GM23338 (cell line): ENCODE data around the gene UBL3. TPM values are rescaled to one million over a fixed set of nuclear protein-coding genes. Genes with fewer than 3 reads are reported as not detected.

Experiments used
- ATAC-seq: fragments of 200-7000 bp; cut with Tn5 transposase; 3 replicates; pipeline ENCODE4 v1.9.1; 2020
- DNase-seq: peaks from one replicate; pipeline ENCODE4 v3.0.0-alpha.2; 2015; ENCODE audit warnings: low spot score
- H2AFZ ChIP-seq: fragments of 200-600 bp; sonication (generic); 2 replicates; pipeline ENCODE4 v1.8.0; 2016; ENCODE audit warnings: antibody characterized with exemption, mild to moderate bottlenecking, moderate library complexity
- H3F3A ChIP-seq: fragments of 200-600 bp; sonication (generic); replicated peaks from 2 replicates; pipeline ENCODE4 v1.8.0; 2017; ENCODE audit warnings: antibody characterized with exemption, mixed run types, low read depth
- H3K27ac ChIP-seq: fragments of 200-600 bp; sonication (generic); 2 replicates; pipeline ENCODE4 v1.6.1; 2016; ENCODE audit warnings: low read depth
- H3K27me3 ChIP-seq: fragments of 200-600 bp; sonication (generic); 2 replicates; pipeline ENCODE4 v1.8.0; 2016; ENCODE audit warnings: mild to moderate bottlenecking, mixed run types, moderate library complexity; ENCODE audit not compliant: insufficient read depth
- H3K36me3 ChIP-seq: fragments of 200-600 bp; sonication (generic); 2 replicates; pipeline ENCODE4 v1.8.0; 2016; ENCODE audit warnings: mild to moderate bottlenecking; ENCODE audit not compliant: insufficient read depth
- H3K4me1 ChIP-seq: fragments of 200-600 bp; sonication (generic); 2 replicates; pipeline ENCODE4 v1.8.0; 2016; ENCODE audit warnings: mild to moderate bottlenecking, moderate library complexity; ENCODE audit not compliant: insufficient read depth
- H3K4me2 ChIP-seq: fragments of 200-600 bp; sonication (generic); 2 replicates; pipeline ENCODE4 v1.7.1; 2017; ENCODE audit warnings: mixed run types
- H3K4me3 ChIP-seq: fragments of 200-600 bp; sonication (generic); 2 replicates; pipeline ENCODE4 v1.6.1; 2016; ENCODE audit warnings: mixed run types
- H3K79me2 ChIP-seq: fragments of 200-600 bp; sonication (generic); replicated peaks from 2 replicates; pipeline ENCODE4 v1.8.0; 2017; ENCODE audit warnings: mild to moderate bottlenecking; ENCODE audit not compliant: insufficient read depth
- H3K9me2 ChIP-seq: fragments of 200-600 bp; sonication (generic); 2 replicates; pipeline ENCODE4 v1.8.0; 2017; ENCODE audit not compliant: insufficient read depth
- H4K20me1 ChIP-seq: fragments of 200-600 bp; sonication (generic); replicated peaks from 2 replicates; pipeline ENCODE4 v1.8.0; 2017; ENCODE audit warnings: mild to moderate bottlenecking; ENCODE audit not compliant: insufficient read depth
- H3K27ac Mint-ChIP-seq: 2 replicates; pipeline ENCODE4 v1.8.0; 2020; ENCODE audit warnings: inconsistent platforms, mild to moderate bottlenecking, moderate library complexity, mixed read lengths
- H3K27me3 Mint-ChIP-seq: 3 replicates; pipeline ENCODE4 v1.8.0; 2022; ENCODE audit warnings: low read depth, mild to moderate bottlenecking, moderate library complexity, mixed read lengths, inconsistent platforms; ENCODE audit not compliant: insufficient read depth, poor library complexity
- H3K36me3 Mint-ChIP-seq: 3 replicates; pipeline ENCODE4 v1.8.0; 2021; ENCODE audit warnings: low read depth, mild to moderate bottlenecking, inconsistent platforms, moderate library complexity, mixed read lengths
- H3K4me1 Mint-ChIP-seq: 3 replicates; pipeline ENCODE4 v1.8.0; 2020; ENCODE audit warnings: mild to moderate bottlenecking, inconsistent platforms, mixed read lengths
- H3K4me3 Mint-ChIP-seq: 3 replicates; pipeline ENCODE4 v1.8.0; 2021; ENCODE audit warnings: moderate library complexity, mild to moderate bottlenecking, inconsistent platforms, mixed read lengths
- H3K9me3 Mint-ChIP-seq: 3 replicates; pipeline ENCODE4 v1.8.0; 2020; ENCODE audit warnings: moderate library complexity, mild to moderate bottlenecking, inconsistent platforms, mixed read lengths
- CREB1 ChIP-seq: fragments of 250-450 bp; sonication (Bioruptor Pico); IDR thresholded peaks from 2 replicates; pipeline ENCODE4 v1.5.0; 2020; ENCODE audit warnings: low read depth, mild to moderate bottlenecking, moderate library complexity
- EZH2 ChIP-seq: fragments of 200-600 bp; sonication (generic); IDR thresholded peaks from one replicate; pipeline ENCODE4 v1.8.0; 2017; ENCODE audit warnings: antibody characterized with exemption, mild to moderate bottlenecking, low read depth; ENCODE audit not compliant: unreplicated experiment
- EZH2phosphoT487 ChIP-seq: fragments of 200-600 bp; sonication (generic); IDR thresholded peaks from one replicate; pipeline ENCODE4 v1.8.1; 2018; ENCODE audit warnings: antibody characterized with exemption; ENCODE audit not compliant: unreplicated experiment
- JUNB ChIP-seq: IDR thresholded peaks from one replicate; pipeline ENCODE4 v1.6.1; 2016; ENCODE audit warnings: antibody characterized with exemption; ENCODE audit not compliant: unreplicated experiment
- NANOG ChIP-seq: IDR thresholded peaks from 2 replicates; pipeline ENCODE4 v1.6.1; 2016; ENCODE audit warnings: antibody characterized with exemption, borderline replicate concordance
- POLR2AphosphoS5 ChIP-seq: IDR thresholded peaks from 2 replicates; pipeline ENCODE4 v1.6.1; 2016; ENCODE audit warnings: antibody characterized with exemption, low read depth
- STAT1 ChIP-seq: IDR thresholded peaks from one replicate; pipeline ENCODE4 v1.6.1; 2016; ENCODE audit warnings: antibody characterized with exemption; ENCODE audit not compliant: unreplicated experiment
- ZNF114 ChIP-seq: fragments of 250-450 bp; sonication (Bioruptor Pico); IDR thresholded peaks from 2 replicates; pipeline ENCODE4 v1.5.0; 2020; ENCODE audit warnings: mild to moderate bottlenecking, moderate library complexity
- polyA plus RNA-seq: library from polyadenylated mRNA; unstranded; fragments of >200 nt; fragmentation: Nextera tagmentation; extraction: Ambion mirVana; gene quantifications from 2 replicates; pipeline ENCODE4 v1.2.1, GENCODE V29; 2016
- total RNA-seq: library from RNA; depleted of rRNA; stranded (reverse); fragments of >200 nt; shearing (Covaris generic); gene quantifications from 2 replicates; pipeline ENCODE4 v1.2.3, GENCODE V29; 2014
- TF ChIP-seq, protein P1 (sequence below): IDR thresholded peaks from 2 replicates; pipeline ENCODE4 v1.6.1; 2016; ENCODE audit warnings: antibody characterized with exemption
- TF ChIP-seq, protein P2 (sequence below), 2 experiments: fragments of 200-600 bp in 1 of 2; sonication (generic) in 1 of 2; conservative IDR thresholded peaks; 2 replicates each; pipeline versions ENCODE4 v1.5.1 to v1.6.1; 2016 to 2017; ENCODE audit warnings: antibody characterized with exemption in 2 of 2, low read depth in 2 of 2, mild to moderate bottlenecking in 2 of 2, moderate library complexity in 1 of 2
- TF ChIP-seq, protein P3 (sequence below): IDR thresholded peaks from one replicate; pipeline ENCODE4 v1.6.1; 2018; ENCODE audit warnings: antibody characterized with exemption; ENCODE audit not compliant: unreplicated experiment

Gene UBL3
- total and polyA plus RNA-seq, 2 experiments from 2014 or later, result 9.7 to 21.1 TPM

DNA sequence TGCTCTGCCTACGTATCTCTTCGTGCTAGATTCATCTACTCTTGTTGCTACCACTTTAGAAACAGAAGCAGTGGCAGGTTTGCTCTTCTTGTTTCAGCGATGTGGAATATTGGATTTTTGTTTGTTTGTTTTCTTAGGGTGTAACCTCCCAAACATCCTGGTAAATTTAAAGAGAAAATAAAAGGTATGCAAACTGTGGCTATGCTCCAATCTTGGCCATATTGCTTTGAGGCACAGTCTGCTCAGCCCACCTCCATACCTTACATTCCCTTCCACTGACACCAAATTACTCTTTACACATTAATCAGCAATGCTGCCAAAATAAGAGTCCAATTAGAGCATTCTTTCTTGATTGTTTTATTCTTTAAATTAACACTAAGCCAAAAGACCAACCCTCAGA lies 25.2 kb upstream of the UBL3 start:
- Histone ChIP-seq H3K4me3 (no peak overlapping the region), H3K9me2 (no peaks in the 10 kb centered on the region), H3F3A (no peaks in the 10 kb centered on the region), H3K36me3 (no peaks in the 10 kb centered on the region), H3K79me2 (no peaks in the 10 kb centered on the region), H3K27me3 (no peaks in the 10 kb centered on the region), H3K27ac (no peak overlapping the region), H3K4me2 (no peak overlapping the region), H3K4me1 (peaks cover 37% of the 10 kb centered on the region), H2AFZ (peak overlapping the region; percentile 77), H4K20me1 (no peaks in the 10 kb centered on the region)
- H3K27me3 Mint-ChIP-seq, result peaks cover 1% of the 10 kb centered on the region
- H3K4me3 Mint-ChIP-seq, result no peak overlapping the region
- H3K9me3 Mint-ChIP-seq, result no peaks in the 10 kb centered on the region
- H3K4me1 Mint-ChIP-seq, result peaks cover 37% of the 10 kb centered on the region
- DNase-seq, result no peak
- no peaks in the 10 kb centered on the region for H3K36me3 Mint-ChIP-seq
- no peak for ATAC-seq
- no peak overlapping the region for H3K27ac Mint-ChIP-seq
- TF ChIP-seq JUNB, result no peak

DNA sequence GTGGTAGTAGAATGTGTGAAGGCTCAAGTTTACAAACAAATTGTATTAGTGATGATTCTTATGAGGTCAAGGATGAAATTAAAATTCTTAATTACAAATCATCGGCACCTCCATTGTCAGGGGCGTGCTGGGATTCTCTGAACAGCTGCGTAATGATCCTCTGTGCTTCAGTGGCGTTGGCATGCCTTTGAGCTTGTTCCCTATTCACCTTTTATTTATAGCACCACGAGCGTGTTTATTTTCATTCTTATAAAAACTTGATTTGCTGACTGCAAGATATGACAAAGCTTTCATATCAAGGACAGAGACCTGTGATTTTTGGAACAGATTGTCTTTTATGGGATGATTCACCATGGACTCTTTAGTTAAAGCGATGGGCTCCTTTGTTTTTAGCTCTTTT lies 18.2 kb upstream of the UBL3 start:
- Mint-ChIP-seq H3K4me1 (peaks cover 4% of the 10 kb centered on the region; the same call in 1 of the 3 replicates), H3K36me3 (no peaks in the 10 kb centered on the region), H3K27ac (no peak overlapping the region), H3K4me3 (no peak overlapping the region), H3K27me3 (no peaks in the 10 kb centered on the region), H3K9me3 (no peaks in the 10 kb centered on the region)
- Histone ChIP-seq H3F3A (no peaks in the 10 kb centered on the region), H3K79me2 (no peaks in the 10 kb centered on the region), H4K20me1 (no peaks in the 10 kb centered on the region), H3K9me2 (no peaks in the 10 kb centered on the region), H3K4me2 (no peak overlapping the region), H3K27ac (no peak overlapping the region), H2AFZ (peak overlapping the region; percentile 80), H3K27me3 (no peaks in the 10 kb centered on the region), H3K36me3 (no peaks in the 10 kb centered on the region), H3K4me1 (peaks cover 4% of the 10 kb centered on the region; the same call in 1 of the 2 replicates), H3K4me3 (no peak overlapping the region)
- no peak for DNase-seq
- no peak for ATAC-seq
- TF ChIP-seq ZNF114 (CRISPR knock-in tag) (no peak), POLR2AphosphoS5 (no peak), NANOG (no peak), STAT1 (no peak), EZH2phosphoT487 (no peak), CREB1 (CRISPR knock-in tag) (no peak), EZH2 (no peak)
- TF ChIP-seq, protein P1, sequence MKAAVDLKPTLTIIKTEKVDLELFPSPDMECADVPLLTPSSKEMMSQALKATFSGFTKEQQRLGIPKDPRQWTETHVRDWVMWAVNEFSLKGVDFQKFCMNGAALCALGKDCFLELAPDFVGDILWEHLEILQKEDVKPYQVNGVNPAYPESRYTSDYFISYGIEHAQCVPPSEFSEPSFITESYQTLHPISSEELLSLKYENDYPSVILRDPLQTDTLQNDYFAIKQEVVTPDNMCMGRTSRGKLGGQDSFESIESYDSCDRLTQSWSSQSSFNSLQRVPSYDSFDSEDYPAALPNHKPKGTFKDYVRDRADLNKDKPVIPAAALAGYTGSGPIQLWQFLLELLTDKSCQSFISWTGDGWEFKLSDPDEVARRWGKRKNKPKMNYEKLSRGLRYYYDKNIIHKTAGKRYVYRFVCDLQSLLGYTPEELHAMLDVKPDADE, result no peak
- TF ChIP-seq, protein P2, sequence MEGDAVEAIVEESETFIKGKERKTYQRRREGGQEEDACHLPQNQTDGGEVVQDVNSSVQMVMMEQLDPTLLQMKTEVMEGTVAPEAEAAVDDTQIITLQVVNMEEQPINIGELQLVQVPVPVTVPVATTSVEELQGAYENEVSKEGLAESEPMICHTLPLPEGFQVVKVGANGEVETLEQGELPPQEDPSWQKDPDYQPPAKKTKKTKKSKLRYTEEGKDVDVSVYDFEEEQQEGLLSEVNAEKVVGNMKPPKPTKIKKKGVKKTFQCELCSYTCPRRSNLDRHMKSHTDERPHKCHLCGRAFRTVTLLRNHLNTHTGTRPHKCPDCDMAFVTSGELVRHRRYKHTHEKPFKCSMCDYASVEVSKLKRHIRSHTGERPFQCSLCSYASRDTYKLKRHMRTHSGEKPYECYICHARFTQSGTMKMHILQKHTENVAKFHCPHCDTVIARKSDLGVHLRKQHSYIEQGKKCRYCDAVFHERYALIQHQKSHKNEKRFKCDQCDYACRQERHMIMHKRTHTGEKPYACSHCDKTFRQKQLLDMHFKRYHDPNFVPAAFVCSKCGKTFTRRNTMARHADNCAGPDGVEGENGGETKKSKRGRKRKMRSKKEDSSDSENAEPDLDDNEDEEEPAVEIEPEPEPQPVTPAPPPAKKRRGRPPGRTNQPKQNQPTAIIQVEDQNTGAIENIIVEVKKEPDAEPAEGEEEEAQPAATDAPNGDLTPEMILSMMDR (conservative IDR thresholded peaks at IDR 0.05; ENCODE audit: low read depth in 2 of 2), result no peak
- TF ChIP-seq, protein P3, sequence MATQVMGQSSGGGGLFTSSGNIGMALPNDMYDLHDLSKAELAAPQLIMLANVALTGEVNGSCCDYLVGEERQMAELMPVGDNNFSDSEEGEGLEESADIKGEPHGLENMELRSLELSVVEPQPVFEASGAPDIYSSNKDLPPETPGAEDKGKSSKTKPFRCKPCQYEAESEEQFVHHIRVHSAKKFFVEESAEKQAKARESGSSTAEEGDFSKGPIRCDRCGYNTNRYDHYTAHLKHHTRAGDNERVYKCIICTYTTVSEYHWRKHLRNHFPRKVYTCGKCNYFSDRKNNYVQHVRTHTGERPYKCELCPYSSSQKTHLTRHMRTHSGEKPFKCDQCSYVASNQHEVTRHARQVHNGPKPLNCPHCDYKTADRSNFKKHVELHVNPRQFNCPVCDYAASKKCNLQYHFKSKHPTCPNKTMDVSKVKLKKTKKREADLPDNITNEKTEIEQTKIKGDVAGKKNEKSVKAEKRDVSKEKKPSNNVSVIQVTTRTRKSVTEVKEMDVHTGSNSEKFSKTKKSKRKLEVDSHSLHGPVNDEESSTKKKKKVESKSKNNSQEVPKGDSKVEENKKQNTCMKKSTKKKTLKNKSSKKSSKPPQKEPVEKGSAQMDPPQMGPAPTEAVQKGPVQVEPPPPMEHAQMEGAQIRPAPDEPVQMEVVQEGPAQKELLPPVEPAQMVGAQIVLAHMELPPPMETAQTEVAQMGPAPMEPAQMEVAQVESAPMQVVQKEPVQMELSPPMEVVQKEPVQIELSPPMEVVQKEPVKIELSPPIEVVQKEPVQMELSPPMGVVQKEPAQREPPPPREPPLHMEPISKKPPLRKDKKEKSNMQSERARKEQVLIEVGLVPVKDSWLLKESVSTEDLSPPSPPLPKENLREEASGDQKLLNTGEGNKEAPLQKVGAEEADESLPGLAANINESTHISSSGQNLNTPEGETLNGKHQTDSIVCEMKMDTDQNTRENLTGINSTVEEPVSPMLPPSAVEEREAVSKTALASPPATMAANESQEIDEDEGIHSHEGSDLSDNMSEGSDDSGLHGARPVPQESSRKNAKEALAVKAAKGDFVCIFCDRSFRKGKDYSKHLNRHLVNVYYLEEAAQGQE, result no peak
